Right atrium auricular region (tissue), 2 donors: ENCODE measurements around the gene FMNL2. TPM values are rescaled to one million over a fixed set of nuclear protein-coding genes. Genes with fewer than 3 reads are reported as not detected.

Experiments
- DNase-seq: peaks from one replicate; pipeline ENCODE4 v3.0.0-alpha.2; 2019; ENCODE audit warnings: low spot score
- H3K27ac ChIP-seq, 2 donors: fragments of 200-600 bp; sonication (generic); 1 replicate in 1 of 2; 2 replicates in 1 of 2; pipeline ENCODE4 v1.5.1; 2016 to 2019
- H3K27me3 ChIP-seq, 2 donors: fragments of 200-600 bp; sonication (generic); one replicate each; pipeline versions ENCODE4 v1.5.1 to v1.6.0; 2017 to 2019
- H3K36me3 ChIP-seq: fragments of 200-600 bp; sonication (generic); one replicate; pipeline ENCODE4 v1.5.1; 2016
- H3K4me1 ChIP-seq, 2 donors: fragments of 200-600 bp; sonication (generic); one replicate each; pipeline versions ENCODE4 v1.5.1 to v1.6.0; 2017 to 2019
- H3K4me3 ChIP-seq, 2 donors: fragments of 200-600 bp; sonication (generic); 1 replicate in 1 of 2; 2 replicates in 1 of 2; pipeline ENCODE4 v1.5.1; 2017 to 2019; ENCODE audit warnings: mild to moderate bottlenecking in 1 of 2, moderate library complexity in 1 of 2
- H3K9me3 ChIP-seq, 2 donors: fragments of 200-600 bp; sonication (generic); one replicate each; pipeline ENCODE4 v1.5.1; 2019
- total RNA-seq, 2 donors: library from RNA; depleted of rRNA; stranded (reverse); fragments of >200 nt; gene quantifications; one replicate each; pipeline ENCODE4 v1.1.0, GENCODE V29; 2016
- TF ChIP-seq, protein P1 (sequence below), 2 donors: fragments of 200-600 bp; sonication (generic); IDR thresholded peaks; one replicate each; pipeline ENCODE4 v1.5.1; 2019; ENCODE audit warnings: antibody characterized with exemption in 2 of 2

Gene FMNL2
- total RNA-seq, 2 donors from 2014 or later: 6.0 to 11.5 TPM

DNA sequence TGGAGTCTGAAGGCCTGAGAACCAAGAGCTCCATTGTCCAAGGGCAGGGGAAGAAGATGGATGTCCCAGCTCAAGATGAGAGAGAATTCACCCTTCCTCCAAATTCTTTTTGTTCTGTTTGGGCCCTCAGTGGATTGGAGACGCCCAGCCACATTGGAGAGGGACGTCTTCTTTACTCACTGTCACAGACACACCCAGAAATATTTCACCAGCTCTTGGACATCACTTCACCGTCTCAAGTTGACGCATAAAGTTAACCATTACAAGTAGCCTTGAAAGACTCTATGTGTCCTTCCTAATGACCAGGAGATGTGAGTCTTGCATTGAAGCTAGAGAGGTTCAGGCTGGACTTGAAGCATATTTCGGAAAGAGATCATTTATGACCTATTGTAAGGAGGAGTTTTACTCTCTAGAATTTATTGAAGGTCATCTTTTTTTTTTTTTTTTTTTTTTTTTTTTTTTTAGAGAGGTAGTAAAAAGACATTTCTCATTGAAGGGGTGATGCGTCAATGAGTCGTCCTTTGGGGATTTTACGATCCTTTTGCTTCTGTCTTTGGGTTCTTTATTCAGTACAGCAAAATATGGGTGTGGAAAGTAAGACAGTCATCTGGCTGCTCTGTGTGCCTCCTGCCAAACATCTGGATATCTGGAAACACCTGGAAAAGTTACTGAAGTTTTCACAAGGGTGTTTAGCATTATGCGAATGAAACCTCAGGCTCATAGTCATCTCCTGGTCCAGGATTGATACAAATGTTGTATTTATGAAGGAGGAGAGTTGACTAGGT, 264.2 kb downstream of the FMNL2 start:
- H3K4me1 ChIP-seq: peaks cover 0 to 7% of the 10 kb centered on the region in 2 donors
- TF ChIP-seq, protein P1, sequence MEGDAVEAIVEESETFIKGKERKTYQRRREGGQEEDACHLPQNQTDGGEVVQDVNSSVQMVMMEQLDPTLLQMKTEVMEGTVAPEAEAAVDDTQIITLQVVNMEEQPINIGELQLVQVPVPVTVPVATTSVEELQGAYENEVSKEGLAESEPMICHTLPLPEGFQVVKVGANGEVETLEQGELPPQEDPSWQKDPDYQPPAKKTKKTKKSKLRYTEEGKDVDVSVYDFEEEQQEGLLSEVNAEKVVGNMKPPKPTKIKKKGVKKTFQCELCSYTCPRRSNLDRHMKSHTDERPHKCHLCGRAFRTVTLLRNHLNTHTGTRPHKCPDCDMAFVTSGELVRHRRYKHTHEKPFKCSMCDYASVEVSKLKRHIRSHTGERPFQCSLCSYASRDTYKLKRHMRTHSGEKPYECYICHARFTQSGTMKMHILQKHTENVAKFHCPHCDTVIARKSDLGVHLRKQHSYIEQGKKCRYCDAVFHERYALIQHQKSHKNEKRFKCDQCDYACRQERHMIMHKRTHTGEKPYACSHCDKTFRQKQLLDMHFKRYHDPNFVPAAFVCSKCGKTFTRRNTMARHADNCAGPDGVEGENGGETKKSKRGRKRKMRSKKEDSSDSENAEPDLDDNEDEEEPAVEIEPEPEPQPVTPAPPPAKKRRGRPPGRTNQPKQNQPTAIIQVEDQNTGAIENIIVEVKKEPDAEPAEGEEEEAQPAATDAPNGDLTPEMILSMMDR (IDR thresholded peaks at IDR 0.05): no peak
- no peak for DNase-seq
- H3K36me3 ChIP-seq: no peaks in the 10 kb centered on the region
- H3K9me3 ChIP-seq: no peaks in the 10 kb centered on the region
- no peak overlapping the region for H3K27ac ChIP-seq
- no peak overlapping the region for H3K4me3 ChIP-seq
- H3K27me3 ChIP-seq: no peaks in the 10 kb centered on the region

DNA sequence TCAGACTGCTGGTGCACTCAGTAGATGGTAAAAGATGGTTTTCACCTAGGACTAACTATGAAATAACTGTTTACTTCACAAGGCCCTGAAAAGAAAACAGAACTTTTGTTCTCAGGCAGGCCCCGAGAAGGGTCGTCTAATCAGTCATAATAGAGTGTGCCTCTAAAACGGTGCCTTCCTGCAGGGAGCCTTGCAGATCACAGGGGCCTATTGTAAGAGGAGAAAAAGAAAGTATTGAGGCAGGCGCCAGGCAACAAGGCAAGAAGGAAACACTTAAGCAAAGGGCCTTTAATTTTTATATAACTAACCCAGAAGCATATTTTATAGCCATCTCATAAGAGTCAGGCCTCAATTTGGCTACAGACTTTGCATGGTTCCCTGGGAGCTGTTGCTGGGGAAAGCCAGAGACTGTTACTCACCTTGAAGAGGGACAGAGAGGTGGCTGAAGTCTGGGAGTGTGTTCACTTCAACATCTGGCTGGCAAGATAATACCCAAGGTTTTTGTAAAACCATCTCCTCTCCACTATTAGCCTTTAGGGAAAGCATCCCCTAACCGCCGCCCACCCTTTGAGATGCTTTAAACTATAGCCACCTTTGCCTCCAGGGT, 265.2 kb downstream of the FMNL2 start:
- Histone ChIP-seq H3K9me3 (no peaks in the 10 kb centered on the region), H3K36me3 (no peaks in the 10 kb centered on the region), H3K4me3 (no peak overlapping the region), H3K27me3 (no peaks in the 10 kb centered on the region), H3K4me1 (peaks cover 0 to 7% of the 10 kb centered on the region in 2 donors), H3K27ac (no peak overlapping the region)
- DNase-seq: no peak
- TF ChIP-seq, protein P1 (IDR thresholded peaks at IDR 0.05): no peak

- peaks cover 0 to 7% of the 10 kb centered on the region in 2 donors for H3K4me1 ChIP-seq
- H3K4me3 ChIP-seq: no peak overlapping the region
- TF ChIP-seq, protein P1 (IDR thresholded peaks at IDR 0.05): no peak
- H3K27ac ChIP-seq: no peak overlapping the region
- no peaks in the 10 kb centered on the region for H3K27me3 ChIP-seq
- H3K9me3 ChIP-seq: no peaks in the 10 kb centered on the region
- DNase-seq: no peak
- H3K36me3 ChIP-seq: no peaks in the 10 kb centered on the region
Measured at GRCh38 chr2:152600697-152601096, 265.7 kb downstream of the FMNL2 start.

GRCh38 chr2:152602750-152603149, 267.8 kb downstream of the FMNL2 start:
- H3K4me3 ChIP-seq: no peak overlapping the region
- no peaks in the 10 kb centered on the region for H3K9me3 ChIP-seq
- H3K4me1 ChIP-seq: peaks cover 0 to 7% of the 10 kb centered on the region in 2 donors
- no peaks in the 10 kb centered on the region for H3K36me3 ChIP-seq
- TF ChIP-seq, protein P1 (IDR thresholded peaks at IDR 0.05): no peak
- H3K27ac ChIP-seq: no peak overlapping the region
- no peaks in the 10 kb centered on the region for H3K27me3 ChIP-seq
- no peak for DNase-seq

GRCh38 chr2:152603166-152603565, 268.2 kb downstream of the FMNL2 start:
- Histone ChIP-seq H3K27me3 (no peaks in the 10 kb centered on the region), H3K9me3 (no peaks in the 10 kb centered on the region), H3K4me3 (no peak overlapping the region), H3K4me1 (peaks cover 0 to 7% of the 10 kb centered on the region in 2 donors), H3K36me3 (no peaks in the 10 kb centered on the region), H3K27ac (no peak overlapping the region)
- no peak for DNase-seq
- TF ChIP-seq, protein P1 (IDR thresholded peaks at IDR 0.05): no peak
